K562 (cell line): ENCODE measurements around the gene GPSM3. TPM values are rescaled to one million over a fixed set of nuclear protein-coding genes. Genes with fewer than 3 reads are reported as not detected.

Experiments used
- BRD4 ChIP-seq: fragments of 200-600 bp; sonication (generic); IDR thresholded peaks from 2 replicates; pipeline ENCODE4 v1.6.1; 2017; ENCODE audit warnings: inconsistent platforms
- ETV1 ChIP-seq: fragments of 450-650 bp; conservative IDR thresholded peaks from 2 replicates; pipeline ENCODE4 v1.6.1; 2016; ENCODE audit warnings: missing genetic modification characterization, control low read depth, low read depth, missing compliant biosample characterization
- MBD2 ChIP-seq: sonication (generic); IDR thresholded peaks from 2 replicates; pipeline ENCODE4 v1.6.1; 2016; ENCODE audit warnings: low read depth, borderline replicate concordance
- MTA2 ChIP-seq: fragments of 450-650 bp; IDR thresholded peaks from 2 replicates; pipeline ENCODE4 v1.6.1; 2016; ENCODE audit warnings: low read depth
- STAT5B ChIP-seq: fragments of 250-450 bp; sonication (Bioruptor Pico); IDR thresholded peaks from 2 replicates; pipeline ENCODE4 v1.8.0; 2021; ENCODE audit warnings: mild to moderate bottlenecking, inconsistent platforms
- ZMIZ1 ChIP-seq, 2 experiments: fragments of 150-350 bp in 1 of 2; IDR thresholded peaks; 2 replicates each; pipeline ENCODE4 v1.6.1; 2012 to 2016; ENCODE audit warnings: low read depth in 2 of 2, low read length in 2 of 2, mild to moderate bottlenecking in 1 of 2, moderate library complexity in 1 of 2
- polyA plus RNA-seq, 8 experiments: library from polyadenylated mRNA; depleted of rRNA in 4 of 8; stranded (reverse) in 5 of 8; unstranded in 3 of 8; fragments of >200 nt; fragmentation: Nextera tagmentation in 2 of 8; fragmentation: Illumina TruSeq in 1 of 8; extraction: Ambion mirVana in 2 of 8; extraction: Trizol in 1 of 8; gene quantifications; 2 replicates each; pipeline versions ENCODE4 v1.2.1 to v1.2.3, GENCODE V29; 2011 to 2014; ENCODE audit warnings: inconsistent platforms in 1 of 8, missing spikeins in 1 of 8
- total RNA-seq, 7 experiments: library from RNA; depleted of rRNA in 6 of 7; stranded (reverse); fragments of >200 nt in 6 of 7; fragmentation: Illumina TruSeq in 2 of 7; extraction: Trizol in 2 of 7; gene quantifications; 2 replicates each; pipeline versions ENCODE4 v1.2.1 to v1.2.3, GENCODE V29; 2011 to 2021; ENCODE audit warnings: low replicate concordance in 1 of 7
- TF ChIP-seq, protein P1 (sequence below): fragments of 450-650 bp; IDR thresholded peaks from 2 replicates; pipeline ENCODE4 v1.6.1; 2017; ENCODE audit warnings: antibody characterized with exemption
- TF ChIP-seq, protein P2 (sequence below): sonication (generic); formaldehyde crosslinking; IDR thresholded peaks from 2 replicates; pipeline ENCODE4 v1.8.0; 2022; ENCODE audit warnings: mild to moderate bottlenecking, missing genetic modification reagents, borderline replicate concordance

GPSM3 gene
- total and polyA plus RNA-seq, 9 of the 15 experiments (the other 6 are each of a cell fraction or from before 2014, with no cell fraction given): 5.3 to 42.6 (median 24.4) TPM

GRCh38 chr6:32167761-32168262 lies 24.6 kb downstream of the GPSM3 start (continued):
- TF ChIP-seq ZMIZ1 (IDR thresholded peaks at IDR 0.05; ENCODE audit: low read depth in 2 of 2, low read length in 2 of 2) (peak in 1 of 2 experiments; percentile 93; a peak in 2 of 4 replicates), BRD4 (0 out of 2 replicates have a peak, but pooled peaks have one; percentile 46), MBD2 (peak; percentile 78), STAT5B (CRISPR knock-in tag) (no peak), ETV1 (tag) (no peak; the same call in 1 of the 2 replicates), MTA2 (peak; percentile 92)
- TF ChIP-seq, protein P1, sequence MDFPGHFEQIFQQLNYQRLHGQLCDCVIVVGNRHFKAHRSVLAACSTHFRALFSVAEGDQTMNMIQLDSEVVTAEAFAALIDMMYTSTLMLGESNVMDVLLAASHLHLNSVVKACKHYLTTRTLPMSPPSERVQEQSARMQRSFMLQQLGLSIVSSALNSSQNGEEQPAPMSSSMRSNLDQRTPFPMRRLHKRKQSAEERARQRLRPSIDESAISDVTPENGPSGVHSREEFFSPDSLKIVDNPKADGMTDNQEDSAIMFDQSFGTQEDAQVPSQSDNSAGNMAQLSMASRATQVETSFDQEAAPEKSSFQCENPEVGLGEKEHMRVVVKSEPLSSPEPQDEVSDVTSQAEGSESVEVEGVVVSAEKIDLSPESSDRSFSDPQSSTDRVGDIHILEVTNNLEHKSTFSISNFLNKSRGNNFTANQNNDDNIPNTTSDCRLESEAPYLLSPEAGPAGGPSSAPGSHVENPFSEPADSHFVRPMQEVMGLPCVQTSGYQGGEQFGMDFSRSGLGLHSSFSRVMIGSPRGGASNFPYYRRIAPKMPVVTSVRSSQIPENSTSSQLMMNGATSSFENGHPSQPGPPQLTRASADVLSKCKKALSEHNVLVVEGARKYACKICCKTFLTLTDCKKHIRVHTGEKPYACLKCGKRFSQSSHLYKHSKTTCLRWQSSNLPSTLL: no peak
- TF ChIP-seq, protein P2, sequence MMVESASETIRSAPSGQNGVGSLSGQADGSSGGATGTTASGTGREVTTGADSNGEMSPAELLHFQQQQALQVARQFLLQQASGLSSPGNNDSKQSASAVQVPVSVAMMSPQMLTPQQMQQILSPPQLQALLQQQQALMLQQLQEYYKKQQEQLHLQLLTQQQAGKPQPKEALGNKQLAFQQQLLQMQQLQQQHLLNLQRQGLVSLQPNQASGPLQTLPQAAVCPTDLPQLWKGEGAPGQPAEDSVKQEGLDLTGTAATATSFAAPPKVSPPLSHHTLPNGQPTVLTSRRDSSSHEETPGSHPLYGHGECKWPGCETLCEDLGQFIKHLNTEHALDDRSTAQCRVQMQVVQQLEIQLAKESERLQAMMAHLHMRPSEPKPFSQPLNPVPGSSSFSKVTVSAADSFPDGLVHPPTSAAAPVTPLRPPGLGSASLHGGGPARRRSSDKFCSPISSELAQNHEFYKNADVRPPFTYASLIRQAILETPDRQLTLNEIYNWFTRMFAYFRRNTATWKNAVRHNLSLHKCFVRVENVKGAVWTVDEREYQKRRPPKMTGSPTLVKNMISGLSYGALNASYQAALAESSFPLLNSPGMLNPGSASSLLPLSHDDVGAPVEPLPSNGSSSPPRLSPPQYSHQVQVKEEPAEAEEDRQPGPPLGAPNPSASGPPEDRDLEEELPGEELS (CRISPR knock-in tag): no peak
